Measurements from ENCODE around the gene HBD. TPM values are rescaled to one million over a fixed set of nuclear protein-coding genes. Genes with fewer than 3 reads are reported as not detected.
A peak's percentile ranks its signal among the peaks of the same experiment; 100 is the strongest.

HBD gene
- total RNA-seq, 1 donor from 2014 or later, result not detected

GRCh38 chr11:5223686-5224085, 10.6 kb downstream of the HBD start:
- TF ChIP-seq, protein P1, sequence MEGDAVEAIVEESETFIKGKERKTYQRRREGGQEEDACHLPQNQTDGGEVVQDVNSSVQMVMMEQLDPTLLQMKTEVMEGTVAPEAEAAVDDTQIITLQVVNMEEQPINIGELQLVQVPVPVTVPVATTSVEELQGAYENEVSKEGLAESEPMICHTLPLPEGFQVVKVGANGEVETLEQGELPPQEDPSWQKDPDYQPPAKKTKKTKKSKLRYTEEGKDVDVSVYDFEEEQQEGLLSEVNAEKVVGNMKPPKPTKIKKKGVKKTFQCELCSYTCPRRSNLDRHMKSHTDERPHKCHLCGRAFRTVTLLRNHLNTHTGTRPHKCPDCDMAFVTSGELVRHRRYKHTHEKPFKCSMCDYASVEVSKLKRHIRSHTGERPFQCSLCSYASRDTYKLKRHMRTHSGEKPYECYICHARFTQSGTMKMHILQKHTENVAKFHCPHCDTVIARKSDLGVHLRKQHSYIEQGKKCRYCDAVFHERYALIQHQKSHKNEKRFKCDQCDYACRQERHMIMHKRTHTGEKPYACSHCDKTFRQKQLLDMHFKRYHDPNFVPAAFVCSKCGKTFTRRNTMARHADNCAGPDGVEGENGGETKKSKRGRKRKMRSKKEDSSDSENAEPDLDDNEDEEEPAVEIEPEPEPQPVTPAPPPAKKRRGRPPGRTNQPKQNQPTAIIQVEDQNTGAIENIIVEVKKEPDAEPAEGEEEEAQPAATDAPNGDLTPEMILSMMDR (IDR thresholded peaks at IDR 0.05), result no peak
- no peak overlapping the region for H3K4me3 Mint-ChIP-seq (ENCODE audit: unreplicated experiment)

GRCh38 chr11:5223146-5223545, 11.1 kb downstream of the HBD start:
- peaks cover 7% of the 10 kb centered on the region for H3K9me3 Mint-ChIP-seq (ENCODE audit: low read depth)
- H3K4me1 Mint-ChIP-seq (ENCODE audit: low read depth), result no peaks in the 10 kb centered on the region
- H3K4me3 Mint-ChIP-seq (ENCODE audit: unreplicated experiment), result no peak overlapping the region
- no peaks in the 10 kb centered on the region for H3K36me3 Mint-ChIP-seq (ENCODE audit: low read depth)
- no peak overlapping the region for H3K27ac Mint-ChIP-seq (ENCODE audit: unreplicated experiment)
- DNase-seq (ENCODE audit: low spot score), result no peak
- peaks cover 9% of the 10 kb centered on the region for H3K27me3 Mint-ChIP-seq (ENCODE audit: low read depth)
- TF ChIP-seq, protein P1 (IDR thresholded peaks at IDR 0.05), result no peak

More at GRCh38 chr11:5223686-5224085, 10.6 kb downstream of the HBD start:
- peaks cover 5% of the 10 kb centered on the region for H3K9me3 Mint-ChIP-seq (ENCODE audit: low read depth)
- H3K36me3 Mint-ChIP-seq (ENCODE audit: low read depth), result no peaks in the 10 kb centered on the region
- no peaks in the 10 kb centered on the region for H3K4me1 Mint-ChIP-seq (ENCODE audit: low read depth)
- no peak for DNase-seq (ENCODE audit: low spot score)
- H3K27ac Mint-ChIP-seq (ENCODE audit: unreplicated experiment), result no peak overlapping the region
- peaks cover 9% of the 10 kb centered on the region for H3K27me3 Mint-ChIP-seq (ENCODE audit: low read depth)

DNA sequence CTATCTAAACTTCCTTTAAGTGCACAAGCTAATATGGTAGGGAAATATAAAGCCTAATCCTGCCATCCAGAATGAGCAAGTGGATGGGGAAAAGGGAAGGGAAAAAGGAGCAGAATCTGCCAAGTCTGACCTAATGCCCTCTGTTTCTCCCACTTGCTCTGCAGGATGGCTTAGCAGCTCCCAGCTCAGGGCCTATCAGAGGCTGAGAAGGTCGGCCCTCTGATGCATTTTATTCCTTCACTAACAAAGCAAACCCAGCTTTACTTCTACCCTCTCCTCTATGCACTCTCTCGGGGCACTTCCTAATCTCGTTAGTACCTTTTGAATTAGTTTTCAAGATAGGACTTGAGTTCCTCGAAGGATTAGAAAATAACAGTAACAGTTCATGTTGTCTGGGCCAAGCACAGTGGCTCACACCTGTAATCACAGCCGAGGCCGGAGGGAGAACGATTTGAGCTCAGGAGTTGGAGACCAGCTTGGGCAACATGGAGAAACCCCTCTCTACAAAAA, 23.9 kb downstream of the HBD start:
- Mint-ChIP-seq H3K36me3 (ENCODE audit: low read depth) (no peaks in the 10 kb centered on the region), H3K9me3 (ENCODE audit: low read depth) (peaks cover 4% of the 10 kb centered on the region), H3K27ac (ENCODE audit: unreplicated experiment) (no peak overlapping the region), H3K4me1 (ENCODE audit: low read depth) (no peaks in the 10 kb centered on the region), H3K4me3 (ENCODE audit: unreplicated experiment) (no peak overlapping the region), H3K27me3 (ENCODE audit: low read depth) (peaks cover 26% of the 10 kb centered on the region)
- DNase-seq (ENCODE audit: low spot score), result no peak
- TF ChIP-seq, protein P1 (IDR thresholded peaks at IDR 0.05), result no peak

DNA sequence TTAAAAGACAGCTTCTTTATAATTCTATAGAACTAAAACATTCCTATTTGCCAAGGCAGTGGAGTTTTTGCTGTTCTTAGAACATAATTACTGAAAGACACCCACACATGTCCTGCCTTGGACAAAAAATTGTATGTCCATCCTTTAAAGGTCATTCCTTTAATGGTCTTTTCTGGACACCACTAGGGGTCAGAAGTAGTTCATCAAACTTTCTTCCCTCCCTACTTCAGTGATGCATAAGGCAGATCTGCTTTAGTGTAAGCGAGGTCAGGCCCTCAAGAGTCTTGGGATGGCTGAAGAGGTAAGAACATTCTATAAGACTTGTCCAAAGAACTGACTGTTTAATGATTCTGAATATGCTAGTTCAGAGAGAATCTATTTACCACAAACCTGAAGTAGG, 29.5 kb downstream of the HBD start:
- H3K36me3 Mint-ChIP-seq (ENCODE audit: low read depth), result no peaks in the 10 kb centered on the region
- TF ChIP-seq, protein P1 (IDR thresholded peaks at IDR 0.05), result peak; percentile 84
- no peak overlapping the region for H3K27ac Mint-ChIP-seq (ENCODE audit: unreplicated experiment)
- H3K4me1 Mint-ChIP-seq (ENCODE audit: low read depth), result no peaks in the 10 kb centered on the region
- peaks cover 33% of the 10 kb centered on the region for H3K27me3 Mint-ChIP-seq (ENCODE audit: low read depth)
- DNase-seq (ENCODE audit: low spot score), result no peak
- H3K9me3 Mint-ChIP-seq (ENCODE audit: low read depth), result no peaks in the 10 kb centered on the region
- no peak overlapping the region for H3K4me3 Mint-ChIP-seq (ENCODE audit: unreplicated experiment)

DNA sequence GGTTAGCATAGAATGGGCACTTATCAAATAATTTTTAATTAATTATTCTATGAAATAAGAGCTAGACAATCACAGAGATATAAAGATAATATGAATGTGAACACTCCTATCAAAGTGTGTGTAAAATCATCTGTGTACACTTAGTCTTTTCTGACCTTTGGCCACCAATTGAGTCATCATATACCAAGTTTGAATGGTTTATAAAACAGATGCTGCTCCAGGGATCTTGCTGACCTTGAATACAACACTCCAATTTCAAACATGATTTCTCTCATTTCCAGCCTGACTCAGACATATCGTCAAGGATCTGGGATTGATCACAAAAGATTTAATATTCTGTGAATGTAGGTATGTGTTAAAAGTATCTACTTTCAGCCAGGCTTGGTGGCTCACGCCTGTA, 30.9 kb downstream of the HBD start:
- H3K4me3 Mint-ChIP-seq (ENCODE audit: unreplicated experiment), result no peak overlapping the region
- TF ChIP-seq, protein P1 (IDR thresholded peaks at IDR 0.05), result no peak
- H3K4me1 Mint-ChIP-seq (ENCODE audit: low read depth), result no peaks in the 10 kb centered on the region
- no peak overlapping the region for H3K27ac Mint-ChIP-seq (ENCODE audit: unreplicated experiment)
- no peaks in the 10 kb centered on the region for H3K9me3 Mint-ChIP-seq (ENCODE audit: low read depth)
- H3K27me3 Mint-ChIP-seq (ENCODE audit: low read depth), result peaks cover 34% of the 10 kb centered on the region
- H3K36me3 Mint-ChIP-seq (ENCODE audit: low read depth), result no peaks in the 10 kb centered on the region
- DNase-seq (ENCODE audit: low spot score), result no peak

Data from chondrocyte (in vitro differentiated cells).